GM19452 (cell line): ENCODE results near the gene DCHS2.
A peak's percentile ranks its signal among the peaks of the same experiment; 100 is the strongest.

ENCODE experiments used
- ATAC-seq: cut with Tn5 transposase; IDR thresholded peaks from one replicate; pipeline ENCODE4 v1.9.1; 2021; ENCODE audit not compliant: unreplicated experiment

DCHS2 gene

DNA sequence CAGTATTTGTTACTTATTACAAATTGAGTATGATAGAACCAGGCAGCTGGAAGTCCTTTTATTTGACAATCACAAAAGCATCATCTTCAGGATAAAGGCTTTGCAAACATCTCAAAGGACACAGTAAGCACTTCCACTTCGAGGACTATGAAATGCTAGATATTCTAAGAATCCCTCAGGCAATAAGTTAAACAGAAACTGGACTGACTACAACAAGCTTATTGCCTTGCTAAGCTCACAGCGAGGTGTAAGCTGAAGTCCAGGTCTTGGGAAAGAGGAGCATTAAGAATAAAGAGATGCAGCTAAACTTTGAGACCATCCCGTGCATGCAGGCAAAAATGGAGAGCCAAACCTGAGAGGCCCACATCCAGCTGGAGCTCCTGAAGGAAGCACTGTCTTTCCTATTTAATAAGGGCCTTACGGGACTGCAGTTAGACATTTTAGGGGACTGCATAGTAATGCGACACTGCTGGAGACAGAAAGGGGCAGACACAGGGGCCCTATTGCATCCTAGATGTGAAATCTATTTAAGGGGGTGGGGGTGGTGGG is 38.7 kb downstream of the DCHS2 start:
- ATAC-seq = no peak

DNA sequence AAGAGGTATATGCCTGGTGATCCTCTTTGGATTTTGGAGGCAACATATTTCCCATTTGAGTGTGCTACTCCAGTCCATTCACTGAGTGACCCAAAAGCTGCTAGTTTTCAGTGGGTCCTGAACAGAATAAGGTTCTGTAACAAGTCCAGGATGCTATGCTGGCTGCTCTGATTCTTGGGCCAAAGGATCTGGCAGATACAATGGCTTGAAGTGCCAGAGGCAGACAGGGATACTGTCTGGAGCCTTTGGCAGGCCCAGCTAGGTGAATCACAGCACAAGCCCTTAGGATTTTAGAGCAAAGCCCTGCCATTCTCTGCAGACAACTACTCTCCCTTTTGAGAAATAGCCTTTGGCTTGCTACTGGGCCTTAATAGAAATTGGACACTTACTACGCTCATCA is 40.6 kb downstream of the DCHS2 start:
- no peak for ATAC-seq

DNA sequence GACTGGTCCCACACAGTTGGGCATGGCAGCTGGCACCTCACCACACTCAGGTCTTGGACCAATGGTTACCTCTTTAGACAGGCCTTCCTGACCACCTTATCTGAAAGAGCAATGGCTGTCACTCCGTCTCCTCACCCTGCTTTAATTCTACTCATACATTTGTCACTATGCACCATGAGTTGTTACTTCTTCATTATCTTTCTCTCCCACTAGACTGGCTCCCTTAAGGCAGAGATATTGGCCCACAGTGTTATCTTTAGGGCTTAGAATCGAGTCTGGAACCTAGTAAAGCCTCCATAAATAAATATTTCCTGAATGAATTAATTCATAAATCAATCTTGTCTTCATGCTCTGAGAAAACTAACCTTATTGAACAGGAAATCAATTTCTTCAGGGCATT is 46.6 kb downstream of the DCHS2 start:
- no peak for ATAC-seq

DNA sequence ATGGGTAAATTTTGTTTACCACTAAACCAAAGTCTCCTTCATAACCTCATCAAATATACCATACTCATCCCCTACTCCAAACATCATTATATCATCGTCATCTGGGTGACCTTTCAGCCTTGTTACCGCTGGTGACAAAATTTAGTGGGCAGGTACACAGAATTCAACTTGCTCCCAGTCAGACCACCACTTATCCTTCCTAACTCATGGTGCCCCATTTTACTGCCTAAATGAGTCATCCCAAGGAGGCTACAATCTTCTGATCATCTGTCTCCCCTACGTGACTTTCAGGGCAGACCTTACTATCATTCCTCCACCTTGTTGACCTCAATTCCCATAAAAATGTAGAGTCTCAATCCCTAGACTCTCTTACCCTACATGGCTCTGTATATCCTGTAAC is 49.6 kb downstream of the DCHS2 start:
- no peak for ATAC-seq

DNA sequence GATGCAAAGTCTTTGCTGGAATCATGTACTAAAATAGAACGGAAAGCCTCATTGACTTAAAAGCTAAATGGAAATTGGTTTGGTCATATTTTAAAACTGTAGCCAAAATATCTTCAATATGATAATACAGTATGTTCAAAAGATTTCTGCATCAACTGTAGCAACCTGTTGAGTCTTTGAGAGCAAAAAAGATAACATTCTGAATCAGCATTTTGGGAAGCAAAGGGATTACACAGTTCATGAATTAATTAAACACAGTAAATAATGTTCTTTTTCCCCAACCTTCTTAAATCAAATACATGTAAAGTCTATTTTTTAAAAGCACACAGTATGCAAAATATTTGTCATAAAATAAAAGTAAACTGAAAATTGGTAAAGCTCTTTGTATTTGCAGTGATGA is 50.5 kb downstream of the DCHS2 start:
- no peak for ATAC-seq

DNA sequence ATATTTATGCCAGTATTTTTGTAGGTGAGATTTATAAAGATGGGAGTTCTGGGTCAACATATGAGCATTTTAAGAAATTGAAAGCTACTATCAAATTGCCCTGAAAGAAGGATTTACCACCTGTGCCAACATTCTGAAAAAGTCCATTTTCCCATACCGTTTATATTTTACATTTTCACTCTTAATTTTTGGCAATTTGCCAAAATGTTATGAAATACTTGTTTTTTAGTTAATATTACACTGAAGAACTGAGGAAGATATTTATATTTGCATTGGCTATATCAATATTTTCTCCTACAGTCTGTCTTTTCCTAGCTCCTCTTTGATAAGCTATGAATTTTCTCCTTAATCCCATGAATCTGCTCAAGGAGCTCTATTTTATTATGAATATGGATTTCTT is 52.4 kb downstream of the DCHS2 start:
- ATAC-seq = no peak

DNA sequence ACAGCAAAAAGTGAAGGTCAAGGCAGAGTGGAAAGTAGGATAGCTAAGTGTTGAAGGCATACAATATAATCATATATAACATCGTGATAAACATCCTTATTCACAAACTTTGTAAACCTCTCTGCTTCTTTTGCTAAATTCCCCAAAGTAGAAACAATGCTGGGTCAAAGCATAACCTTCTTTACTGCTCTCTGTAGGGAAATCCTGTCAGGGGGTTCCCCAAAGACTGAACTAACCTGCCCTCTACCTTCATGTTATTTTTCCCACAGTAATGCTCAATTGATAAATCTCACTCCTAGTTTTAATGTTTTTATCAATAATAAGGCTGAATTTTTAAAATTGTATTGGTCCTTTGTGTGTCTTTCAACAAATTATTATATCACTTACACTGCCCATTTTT is 55.7 kb downstream of the DCHS2 start:
- ATAC-seq = no peak

DNA sequence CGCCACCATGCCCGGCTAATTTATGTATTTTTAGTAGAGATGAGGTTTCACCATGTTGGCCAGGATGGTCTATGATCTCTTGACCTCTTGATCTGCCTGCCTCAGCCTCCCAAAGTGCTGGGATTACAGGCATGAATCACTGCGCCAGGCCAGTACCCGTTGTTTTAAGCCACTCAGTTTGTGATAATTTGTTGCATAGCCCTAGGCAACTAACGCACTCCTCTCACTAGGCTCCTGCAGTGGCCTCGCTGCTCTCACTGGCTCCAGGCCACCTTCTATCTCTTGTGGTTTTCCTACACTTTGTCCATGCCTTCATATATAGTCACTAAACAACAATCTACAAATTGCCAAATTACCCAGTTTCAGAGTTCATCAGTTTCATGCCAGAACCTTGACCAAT is 58.1 kb downstream of the DCHS2 start:
- no peak for ATAC-seq

DNA sequence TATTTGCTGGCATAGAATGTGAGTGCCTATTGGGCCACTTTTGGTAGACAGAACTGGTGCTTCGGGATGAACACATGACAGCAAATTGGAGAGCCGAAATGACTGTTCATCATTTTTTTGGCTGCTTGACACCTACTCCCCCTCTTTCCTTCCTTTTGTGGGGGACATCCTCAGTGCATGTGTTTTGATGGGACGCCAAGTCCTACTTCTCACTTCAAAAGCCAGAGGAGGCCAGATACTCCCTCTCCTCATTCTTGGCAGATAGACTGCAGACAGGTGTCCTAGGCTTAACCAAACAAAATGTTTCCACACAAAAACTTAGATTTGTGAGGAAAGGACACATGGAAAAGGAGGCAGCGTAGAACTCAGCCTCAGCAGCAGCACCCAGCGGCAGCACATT is 62.4 kb downstream of the DCHS2 start:
- ATAC-seq = no peak

DNA sequence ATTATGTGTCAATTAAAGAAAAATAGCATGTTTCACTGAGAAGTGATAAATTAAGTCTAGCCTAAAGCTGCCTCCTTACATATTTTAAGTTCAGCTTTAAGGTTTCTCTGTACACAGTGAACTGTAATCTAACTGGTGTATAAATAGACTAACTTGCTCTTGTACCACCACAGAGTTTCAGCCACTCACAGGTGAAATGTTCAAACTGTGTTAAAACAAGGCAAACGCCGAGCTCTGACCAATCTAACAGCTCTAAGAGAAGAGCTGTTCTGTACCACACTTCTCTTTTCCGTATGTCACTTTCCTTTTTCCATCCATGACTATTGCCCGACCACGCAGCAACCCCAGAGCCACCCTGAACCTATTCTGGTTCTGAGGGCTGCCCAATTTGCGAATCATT is 64.5 kb downstream of the DCHS2 start:
- no peak for ATAC-seq

DNA sequence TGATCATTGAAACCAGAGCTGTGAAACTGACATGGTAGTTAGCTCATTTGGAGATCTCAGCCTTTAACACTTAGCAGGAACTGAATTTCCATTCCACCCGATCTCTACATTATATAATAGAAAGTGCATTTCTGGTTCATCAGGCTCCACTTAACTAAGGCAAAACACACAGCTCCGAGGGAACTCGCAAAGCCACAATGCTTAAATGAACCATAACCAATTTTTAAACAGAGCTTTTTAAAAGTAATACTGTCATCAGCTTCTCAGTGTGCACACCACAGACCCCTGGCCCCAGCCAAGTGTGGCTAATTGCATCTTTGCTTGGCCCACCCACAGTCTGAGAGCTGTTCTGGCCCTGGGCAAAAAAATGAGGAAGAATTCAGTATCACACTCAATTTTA is 66.1 kb downstream of the DCHS2 start:
- no peak for ATAC-seq

DNA sequence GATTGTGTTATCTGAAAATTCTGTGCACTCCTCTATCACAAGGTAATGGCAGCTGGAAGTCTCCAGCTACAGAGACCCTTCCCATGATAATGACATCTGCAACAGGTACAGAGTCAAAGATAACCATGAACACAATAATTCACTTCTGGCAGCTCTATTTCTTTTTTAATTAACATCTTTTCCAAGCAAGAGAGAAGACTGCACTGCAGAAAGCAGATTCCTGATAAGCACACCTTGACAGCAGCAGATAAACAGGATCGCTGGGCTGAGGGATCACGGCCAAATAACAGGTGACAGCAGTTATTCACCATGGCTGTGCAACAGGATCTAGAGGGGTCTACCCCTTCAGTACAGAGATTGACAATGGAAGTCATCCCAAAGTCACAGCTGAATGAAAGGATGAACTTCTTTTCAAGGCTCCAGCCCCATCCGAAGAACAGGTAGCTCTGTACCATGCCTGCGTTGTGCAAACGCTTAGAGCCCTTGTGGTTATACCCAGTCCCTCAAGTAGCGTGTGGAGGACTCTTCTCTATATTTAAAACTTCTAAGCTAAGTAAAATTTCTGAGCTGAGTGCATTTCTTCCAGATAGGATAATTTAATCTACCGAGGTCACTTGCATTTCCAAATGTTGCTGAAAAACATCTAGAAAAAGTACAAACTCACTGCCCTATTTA is 66.7 kb downstream of the DCHS2 start:
- ATAC-seq = no peak

DNA sequence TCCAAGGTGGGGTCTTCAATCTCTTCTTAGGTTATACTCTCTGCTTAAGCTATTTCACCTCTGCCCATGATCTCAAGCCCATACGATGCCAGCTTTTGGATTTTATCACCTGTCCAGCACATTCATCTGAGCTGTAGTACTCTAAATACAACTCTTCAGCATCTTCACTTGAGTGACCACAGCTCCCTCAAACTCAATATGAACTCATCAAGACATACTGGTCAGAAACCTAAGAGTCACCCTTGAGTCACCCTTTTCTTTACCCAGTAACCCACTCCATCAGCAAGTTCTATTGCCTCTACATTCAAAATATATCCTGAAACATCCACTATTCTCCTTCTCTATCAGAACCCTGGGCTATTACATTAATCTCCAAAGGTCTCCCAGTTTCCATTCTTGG is 69.4 kb downstream of the DCHS2 start:
- peak; percentile 37 for ATAC-seq

DNA sequence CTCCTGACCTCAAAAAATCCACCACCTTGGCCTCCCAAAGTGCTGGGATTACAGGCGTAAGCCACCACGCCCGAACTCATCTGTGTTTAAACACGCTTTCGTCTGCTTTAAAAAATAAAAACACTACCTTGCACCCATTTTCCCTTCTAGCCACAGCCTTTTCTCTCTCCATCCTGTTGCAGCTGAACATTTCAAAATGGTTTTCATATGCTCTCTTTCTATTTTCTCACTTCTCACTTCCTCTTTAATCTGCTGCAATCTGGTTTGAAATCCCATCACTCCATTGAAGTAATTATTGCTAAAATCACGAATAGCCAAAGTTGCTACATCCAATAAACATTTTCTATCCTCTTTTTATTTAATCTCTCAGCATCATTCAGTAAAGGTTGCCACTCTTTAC is 70.0 kb downstream of the DCHS2 start:
- ATAC-seq = peak; percentile 62

DNA sequence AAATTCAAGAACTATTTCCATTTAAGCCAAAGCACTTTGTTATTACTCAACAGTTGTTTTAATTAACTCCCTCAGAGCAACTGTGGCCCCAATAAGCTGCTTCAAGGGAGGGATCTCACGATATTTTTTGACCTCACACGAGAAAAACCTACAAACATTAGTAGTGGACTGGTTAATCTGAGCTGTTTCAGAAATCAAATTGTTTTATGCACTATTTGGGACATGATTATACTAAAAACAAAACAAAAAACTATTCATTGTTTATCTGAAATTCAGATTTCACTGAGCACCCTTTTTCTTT is 74.3 kb downstream of the DCHS2 start:
- no peak for ATAC-seq

DNA sequence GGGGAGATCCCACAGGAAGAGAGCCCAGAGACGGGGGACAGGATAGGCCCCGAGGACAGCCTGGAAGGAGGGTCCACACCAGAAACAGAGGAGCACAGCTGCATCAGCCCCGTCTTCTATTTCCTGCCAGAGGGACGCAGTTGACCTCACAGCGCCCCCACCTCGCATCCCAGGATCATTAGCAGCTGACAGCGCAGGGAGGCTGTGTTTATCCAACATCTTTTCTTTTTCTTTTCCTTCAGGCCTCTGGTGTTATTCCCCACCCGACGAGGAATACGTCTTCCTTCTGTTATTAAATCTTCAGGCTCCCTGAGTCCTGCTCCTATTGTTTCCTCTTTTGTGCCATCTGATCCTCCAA is 75.4 kb downstream of the DCHS2 start:
- ATAC-seq = peak; percentile 38

DNA sequence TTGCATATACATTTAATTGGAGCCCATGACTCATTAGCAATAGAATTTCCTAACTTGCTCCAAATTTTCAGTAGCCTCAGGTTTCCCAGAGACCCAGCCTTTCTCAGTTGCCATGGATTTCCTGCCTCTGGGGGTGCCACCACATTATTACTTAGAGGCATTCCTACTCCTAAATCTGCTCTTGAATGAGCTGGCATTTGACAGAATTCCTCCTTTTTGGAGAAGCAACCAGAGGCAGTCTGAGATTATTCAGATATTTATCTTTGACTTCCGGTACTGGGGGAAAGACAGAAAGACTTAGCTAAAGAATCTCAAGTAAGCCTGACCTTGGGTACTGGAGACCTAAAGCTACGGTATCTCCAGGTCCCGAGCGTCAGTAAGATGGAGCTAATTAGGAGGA is 76.3 kb downstream of the DCHS2 start:
- ATAC-seq = no peak

DNA sequence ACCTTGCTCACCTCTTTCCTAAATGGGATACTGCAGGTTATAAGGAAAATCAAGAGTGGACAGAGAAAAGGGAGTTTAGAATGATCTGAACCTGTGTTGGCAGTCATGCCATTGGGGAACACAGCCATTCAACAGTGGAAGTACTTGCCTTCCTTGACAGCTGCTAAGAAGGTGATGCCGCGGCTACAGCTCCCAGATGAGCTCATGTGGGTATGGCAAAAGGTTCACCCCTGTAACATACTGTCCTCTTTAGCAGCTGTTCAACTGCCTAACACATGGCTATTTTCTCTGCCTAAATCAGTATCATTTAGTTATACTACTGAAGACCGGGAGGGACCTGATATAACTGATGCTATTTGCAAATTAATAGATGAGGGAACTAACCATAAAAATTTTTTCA is 76.8 kb downstream of the DCHS2 start:
- no peak for ATAC-seq

DNA sequence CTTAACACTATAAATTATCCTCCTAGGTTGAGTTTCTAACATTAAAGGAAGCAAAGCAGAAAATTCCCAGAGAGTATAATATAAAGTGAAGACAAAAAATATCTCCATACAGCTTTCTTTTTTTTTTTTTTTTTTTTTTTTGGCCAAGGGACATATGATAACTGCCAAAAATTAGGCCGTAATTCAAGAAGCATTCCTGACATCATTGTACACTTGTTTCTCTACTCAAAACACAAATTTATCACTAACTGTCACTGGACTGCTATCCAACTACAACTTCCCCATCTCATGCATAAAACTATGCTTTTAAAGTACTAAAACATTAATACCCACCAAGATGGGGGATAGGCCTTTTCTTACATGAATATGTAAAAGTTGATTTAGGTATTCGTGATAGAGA is 77.2 kb downstream of the DCHS2 start:
- no peak for ATAC-seq

DNA sequence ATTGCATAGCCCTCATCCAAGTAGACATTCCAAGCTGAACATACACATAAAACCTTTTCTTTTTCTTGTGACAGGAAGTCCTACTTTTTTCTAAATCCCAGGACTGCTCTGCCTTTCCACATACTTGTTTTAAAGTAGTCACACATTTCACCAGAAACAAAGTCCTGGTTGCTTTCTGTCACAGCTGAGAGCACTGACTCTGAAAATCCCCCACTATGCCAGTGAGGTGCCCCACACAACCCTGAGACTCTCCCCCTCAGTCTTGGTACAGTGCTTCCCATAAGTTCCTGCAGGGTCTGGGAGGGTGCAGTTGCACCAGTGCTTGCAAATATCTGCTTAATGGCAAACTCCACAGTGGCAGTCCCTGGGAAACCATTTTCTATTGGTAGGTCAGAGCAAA is 84.2 kb downstream of the DCHS2 start:
- no peak for ATAC-seq

DNA sequence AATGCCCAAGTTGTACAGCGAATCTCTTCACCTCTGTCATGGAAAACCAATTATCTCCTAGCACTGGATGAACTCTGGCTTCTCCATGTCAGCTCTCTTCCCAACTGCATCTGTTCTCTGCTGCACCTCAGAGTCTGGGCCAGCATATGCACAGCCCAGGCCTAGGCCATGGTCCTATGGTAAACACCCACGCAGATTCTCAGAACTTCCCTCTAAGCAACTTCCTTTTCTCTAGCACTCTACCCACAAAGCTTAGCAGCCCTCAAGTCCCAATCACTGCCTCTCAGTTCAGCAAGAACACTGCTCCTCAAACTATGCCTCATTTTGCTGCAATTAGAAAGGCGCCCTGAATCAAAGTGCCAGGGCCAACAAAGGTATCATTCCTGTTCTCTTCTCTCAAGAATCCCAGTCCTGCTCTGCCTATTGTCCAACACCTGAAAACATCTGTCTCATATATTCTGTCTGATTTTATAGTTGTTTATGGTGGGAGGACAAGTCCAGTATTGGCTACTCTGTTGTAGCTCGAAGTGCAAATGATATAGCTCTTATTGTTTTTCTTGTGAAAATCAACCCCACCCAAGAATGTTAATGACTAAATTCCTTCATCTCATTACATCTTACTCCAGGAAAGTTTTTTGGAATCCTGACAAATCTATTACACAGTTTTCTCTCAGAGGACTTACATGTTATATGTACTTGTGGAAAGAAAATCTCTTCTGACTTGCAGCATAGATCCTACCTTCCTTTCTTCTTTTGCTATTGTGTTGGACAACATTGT is 85.4 kb downstream of the DCHS2 start:
- ATAC-seq = peak; percentile 87

DNA sequence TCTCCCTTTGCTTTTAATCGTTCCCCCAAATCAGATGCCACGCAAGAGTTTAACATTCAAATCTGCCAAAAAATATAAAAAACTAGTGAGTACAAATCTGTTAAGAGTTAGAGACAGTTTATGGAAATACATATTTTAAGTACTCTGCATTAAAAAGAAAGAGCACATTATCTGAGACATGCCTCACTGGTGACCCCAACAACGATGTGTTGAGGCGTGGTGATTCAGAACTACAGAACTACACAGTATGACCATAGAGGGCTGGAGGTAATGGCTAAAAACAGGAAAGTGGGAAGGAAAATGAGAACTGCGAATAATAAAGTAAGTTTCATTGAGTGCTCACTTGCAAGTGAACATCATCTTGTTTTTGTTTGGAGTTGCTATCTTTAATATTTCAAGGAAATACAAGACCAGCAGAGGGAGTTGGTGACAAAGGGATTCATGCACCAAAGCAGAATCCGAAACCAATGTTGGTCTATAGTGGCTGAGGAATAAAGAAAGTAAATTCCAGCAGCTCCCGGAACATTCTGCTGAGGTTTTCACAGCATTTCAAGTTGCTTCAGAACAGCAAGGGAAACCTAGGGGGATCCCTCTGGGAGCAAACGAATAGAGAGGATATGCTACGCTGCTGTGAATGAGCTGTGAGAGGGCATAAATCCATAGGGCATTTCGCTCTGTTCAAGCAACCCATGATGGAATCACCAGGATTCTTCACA is 92.2 kb downstream of the DCHS2 start:
- no peak for ATAC-seq
